GM18502 (cell line): ENCODE data around the gene GMDS.
A peak's percentile ranks its signal among the peaks of the same experiment; 100 is the strongest.

Experiments
- ATAC-seq: cut with Tn5 transposase; IDR thresholded peaks from one replicate; pipeline ENCODE4 v1.9.1; 2021; ENCODE audit warnings: mild to moderate bottlenecking; ENCODE audit not compliant: unreplicated experiment, poor library complexity

Gene GMDS

DNA sequence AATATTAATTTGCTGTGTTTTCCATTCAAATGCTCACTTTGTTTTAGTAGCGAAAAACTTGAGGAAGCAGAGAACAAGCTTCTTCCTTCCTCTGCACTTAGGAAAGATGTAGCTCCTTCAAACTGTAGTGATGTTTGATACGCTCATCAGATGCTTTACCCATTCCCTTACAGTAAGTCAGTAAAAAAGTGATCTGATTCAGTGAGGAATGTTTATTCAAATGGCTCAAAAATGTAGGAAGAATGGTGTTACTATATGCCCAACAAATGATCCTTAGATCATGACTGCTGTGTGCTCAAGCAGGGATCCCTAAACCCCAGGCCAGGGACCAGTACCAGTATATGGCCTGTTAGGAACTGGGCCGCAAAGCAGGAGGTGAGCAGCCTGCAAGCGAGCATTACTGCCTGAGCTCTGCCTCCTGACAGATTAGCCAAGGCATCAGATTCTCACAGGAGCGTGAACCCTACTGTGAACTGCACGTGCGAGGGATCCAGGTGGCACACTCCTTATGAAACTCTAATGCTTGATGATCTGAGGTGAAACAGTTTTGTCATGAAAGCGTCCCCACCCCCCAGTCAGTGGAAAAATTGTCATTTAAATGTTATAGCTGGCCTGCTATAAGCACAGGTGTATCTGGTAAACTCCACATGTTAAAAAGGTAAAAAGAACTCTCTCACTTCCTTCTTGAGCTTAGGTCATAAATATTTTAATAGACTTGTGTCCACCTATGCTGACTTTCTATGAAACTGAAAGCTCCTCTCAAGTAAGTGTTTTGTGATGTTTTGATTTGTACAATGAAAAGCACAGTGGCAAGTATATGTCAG, 448.5 kb downstream of the GMDS start:
- peak; percentile 84 for ATAC-seq

DNA sequence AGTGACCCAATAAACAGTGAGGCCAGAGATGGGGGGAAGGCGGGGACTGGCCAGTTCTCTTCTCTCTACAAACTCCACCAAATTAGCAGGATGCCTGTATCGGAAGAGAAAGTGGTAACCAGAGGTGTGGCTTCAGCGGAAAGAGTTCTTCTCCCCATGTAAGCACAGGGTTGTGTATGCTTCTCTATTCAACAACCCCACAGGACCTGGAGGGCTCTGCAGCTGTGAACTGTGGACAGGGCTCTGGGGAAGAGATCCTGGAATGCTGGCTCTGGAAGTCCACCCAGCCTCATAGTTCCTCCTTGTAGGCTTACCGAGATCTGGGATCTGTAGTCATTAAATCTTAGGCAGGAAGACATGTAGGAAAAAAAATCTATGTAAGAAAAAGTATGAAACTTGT, 449.5 kb downstream of the GMDS start:
- ATAC-seq: no peak

DNA sequence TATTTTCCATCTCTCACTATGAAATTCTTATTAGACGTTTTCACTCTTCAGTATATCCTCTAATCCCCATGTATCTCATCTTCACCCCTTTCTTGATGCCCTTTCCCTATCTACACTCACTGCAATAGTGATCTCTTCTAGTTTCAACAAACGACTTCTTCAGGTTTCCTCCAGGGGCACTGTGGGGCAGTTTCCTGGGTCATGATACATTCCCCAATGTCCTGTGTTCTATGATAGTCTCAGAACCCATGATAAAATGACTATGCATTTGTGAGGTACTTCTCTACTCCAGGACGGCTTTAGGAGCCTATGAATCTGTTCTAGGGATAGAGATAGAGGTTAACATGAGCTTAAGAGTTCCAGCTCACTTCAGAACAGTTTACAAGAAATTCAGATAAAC, 452.4 kb downstream of the GMDS start:
- no peak for ATAC-seq

DNA sequence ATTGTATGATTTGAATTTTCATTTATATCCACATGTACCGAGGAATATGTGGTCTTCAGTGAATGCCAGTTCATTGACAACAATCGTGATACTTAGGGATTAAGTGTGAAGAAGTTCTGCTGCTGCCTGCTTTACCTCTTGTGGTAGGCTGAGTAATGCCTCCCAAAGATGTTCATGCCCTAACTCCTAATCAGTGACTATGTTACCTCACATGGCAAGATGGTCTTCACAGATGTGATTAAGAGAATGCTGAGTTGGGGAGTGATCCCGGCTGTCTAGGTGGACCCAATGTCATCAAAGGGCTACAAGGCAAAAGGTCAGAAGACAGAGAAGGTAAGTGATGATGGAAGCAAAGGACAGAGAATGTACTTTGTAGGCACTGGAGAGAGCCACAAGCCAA, 454.7 kb downstream of the GMDS start:
- no peak for ATAC-seq

DNA sequence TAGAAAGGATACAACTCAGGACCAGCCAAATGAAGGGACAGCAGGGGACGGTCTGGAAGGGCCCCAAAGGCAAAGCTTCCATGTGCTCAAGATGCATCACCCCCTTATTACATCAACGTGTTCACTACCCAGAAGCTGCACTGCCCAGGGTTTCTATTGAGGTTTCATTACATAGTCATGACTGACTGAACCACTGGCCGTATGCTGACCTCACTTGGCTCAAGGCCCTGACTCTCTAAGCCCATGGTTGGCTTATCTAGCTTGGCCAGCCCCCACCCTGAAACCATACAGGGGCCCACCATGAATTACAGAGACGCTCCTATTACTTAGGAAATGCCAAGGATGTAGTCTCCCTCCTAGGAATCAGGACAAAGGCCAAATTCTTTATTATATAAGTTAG, 456.3 kb downstream of the GMDS start:
- no peak for ATAC-seq

DNA sequence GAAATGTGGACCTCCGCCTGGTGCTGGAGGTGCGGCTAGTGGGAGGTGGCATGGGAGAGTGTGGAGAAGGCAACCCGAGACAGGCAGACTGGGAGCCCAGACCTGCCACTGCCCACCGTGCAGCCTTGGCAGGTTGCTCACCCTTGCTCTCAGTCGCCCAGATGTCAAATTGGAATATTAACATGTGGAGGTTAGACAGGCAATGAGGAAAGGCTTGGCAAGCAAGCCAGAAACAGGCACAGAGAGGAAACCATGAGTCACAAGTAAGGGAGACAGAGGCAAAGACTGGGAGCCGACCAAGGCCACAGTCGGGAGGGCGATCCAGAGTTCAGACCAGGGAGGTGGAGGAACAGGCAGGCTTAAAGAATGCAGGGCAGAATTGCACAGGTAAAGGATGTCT, 457.5 kb downstream of the GMDS start:
- ATAC-seq: no peak

DNA sequence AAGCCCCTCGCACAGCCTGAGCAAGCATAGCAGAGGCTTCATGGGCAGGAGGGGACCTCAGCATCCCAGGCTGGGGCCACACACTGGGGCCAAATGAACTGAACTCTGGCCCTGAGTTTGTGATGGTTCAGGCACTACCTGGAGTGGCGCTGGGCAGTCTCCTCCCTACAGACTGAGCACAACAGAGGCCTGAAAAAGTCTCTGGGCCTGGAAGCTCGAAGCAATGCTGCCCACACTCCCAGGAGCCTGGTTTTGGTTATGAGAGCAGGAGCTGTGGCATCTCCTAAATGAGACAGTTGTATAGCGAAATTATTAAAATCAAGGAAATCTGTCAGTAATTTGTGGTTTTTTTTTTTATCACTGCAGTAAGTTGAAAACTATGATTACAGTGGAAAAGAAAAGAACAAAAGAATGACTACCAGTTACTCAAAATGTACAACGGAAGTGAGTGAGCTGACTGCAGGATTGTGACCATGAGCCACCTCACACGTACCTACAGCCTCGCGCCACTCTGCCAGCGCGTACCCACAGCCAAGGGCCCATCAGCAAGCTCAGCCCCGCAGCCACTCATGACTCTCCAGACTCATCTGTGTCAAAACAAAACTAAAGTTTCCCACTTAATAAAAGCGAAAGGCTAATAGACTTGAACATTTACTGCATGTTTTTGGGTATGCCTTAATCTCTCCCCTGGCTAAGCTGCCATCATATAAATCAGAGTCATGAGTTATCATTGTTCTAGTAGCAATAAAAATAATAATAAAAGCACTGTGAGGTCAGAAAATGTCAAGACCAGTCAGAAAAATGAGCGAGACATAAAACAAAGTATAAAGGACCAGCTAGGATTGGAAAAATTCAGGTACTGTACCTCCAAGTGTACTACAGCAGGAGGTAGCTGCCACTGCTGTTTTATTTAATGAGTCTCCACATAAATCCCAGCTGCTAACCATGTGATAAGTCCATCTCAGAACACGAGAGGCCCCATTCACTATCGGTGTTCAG, 458.7 kb downstream of the GMDS start:
- ATAC-seq: peak; percentile 56

DNA sequence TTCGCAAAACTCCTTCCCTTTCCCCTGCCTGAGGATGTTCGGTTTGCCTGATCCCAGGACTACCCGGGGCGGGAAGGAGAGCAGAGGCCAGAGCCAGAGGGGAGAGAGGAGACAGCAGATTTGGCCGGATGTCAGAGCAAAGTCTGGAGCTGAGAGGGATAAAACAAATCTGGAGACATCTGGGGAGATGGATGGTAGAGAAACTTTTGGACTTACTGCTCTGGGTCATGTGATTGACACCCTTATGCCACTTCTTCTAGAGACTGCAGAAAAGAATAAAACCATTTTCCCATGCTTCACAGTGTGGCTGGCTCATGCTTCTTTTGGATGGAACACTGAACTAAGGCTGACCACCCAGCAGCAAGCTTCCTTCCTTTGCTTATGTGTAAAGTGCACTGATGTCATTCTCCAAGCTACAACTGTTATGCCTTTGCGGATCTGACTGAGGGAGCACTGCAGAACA, 461.0 kb downstream of the GMDS start:
- ATAC-seq: no peak

DNA sequence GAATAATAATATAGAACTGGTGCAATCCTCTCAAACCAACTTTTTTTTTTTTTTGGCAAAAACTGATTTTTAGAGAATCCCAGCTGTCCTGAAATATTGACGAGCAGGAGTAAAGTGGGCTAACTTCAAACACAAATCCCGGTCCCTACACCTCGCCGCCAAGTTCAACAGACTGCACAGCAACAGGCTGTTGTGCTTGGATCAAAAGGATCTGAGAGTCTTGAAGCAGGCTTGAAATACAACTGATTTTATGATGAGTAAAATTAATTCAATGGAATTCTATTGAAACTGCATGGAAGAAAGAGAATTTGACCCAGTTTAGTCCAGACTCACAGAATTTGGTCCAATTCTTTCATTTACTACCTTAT, 463.6 kb downstream of the GMDS start:
- ATAC-seq: no peak

DNA sequence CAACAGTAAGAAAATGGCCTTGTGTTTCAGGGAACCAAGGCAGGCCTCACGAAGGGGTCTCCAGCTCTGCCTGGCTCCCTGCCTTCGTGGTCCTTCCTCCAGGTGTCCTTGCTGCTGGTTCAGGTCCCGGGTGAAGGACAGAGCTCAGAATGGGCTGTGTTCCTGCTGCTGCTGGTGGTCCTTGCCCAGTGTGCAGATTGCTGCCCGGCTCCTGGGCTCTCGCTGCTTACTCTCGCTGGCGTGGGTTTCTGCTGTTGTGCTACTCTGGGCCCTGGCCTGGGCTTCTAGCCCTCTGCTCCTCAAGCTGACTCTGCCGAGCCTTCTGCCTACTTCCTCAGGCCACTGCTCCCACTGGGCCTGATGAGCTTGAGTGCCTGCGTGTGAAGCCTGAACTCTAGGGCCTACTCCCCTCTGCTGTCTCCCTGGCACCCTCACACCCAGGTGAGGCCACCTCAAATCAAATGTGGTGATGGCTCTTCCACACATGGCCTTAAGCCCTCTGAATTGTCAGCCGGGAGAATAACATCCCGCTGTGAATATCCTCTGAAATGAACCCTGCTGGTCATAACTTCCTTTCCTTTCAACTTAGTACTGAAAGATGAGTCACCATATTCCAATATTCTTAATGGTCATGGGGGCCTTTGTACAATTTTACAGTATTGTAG, 464.1 kb downstream of the GMDS start:
- no peak for ATAC-seq

DNA sequence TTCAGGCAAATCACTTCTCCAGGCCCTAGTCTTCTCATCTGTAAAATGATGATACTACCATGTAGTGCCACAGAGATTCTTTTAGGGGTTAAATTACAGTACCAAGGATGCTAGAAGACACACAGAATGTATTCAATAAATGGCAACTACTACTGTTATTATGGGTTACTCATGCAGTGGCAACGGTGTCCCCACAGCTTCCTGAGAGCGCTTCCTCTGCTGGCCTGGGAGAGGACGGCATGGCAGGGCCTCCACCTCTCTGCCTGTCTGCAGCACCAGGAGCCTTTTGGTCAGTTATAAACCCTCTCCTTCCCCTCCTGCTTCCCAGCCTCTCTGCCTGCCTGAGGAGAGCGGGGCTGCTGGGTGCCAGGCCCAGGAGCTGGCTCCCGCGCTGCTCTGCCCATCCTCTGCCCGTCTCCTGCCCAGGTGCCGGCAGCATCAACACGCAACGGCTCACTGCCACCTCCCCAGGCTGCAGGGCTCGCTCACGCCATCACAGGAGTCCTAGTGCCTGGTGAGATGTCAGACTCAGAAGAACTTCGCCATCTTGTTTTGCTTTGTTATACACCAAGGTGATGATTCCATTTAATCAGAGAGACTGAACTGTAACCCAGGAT, 465.0 kb downstream of the GMDS start:
- no peak for ATAC-seq

DNA sequence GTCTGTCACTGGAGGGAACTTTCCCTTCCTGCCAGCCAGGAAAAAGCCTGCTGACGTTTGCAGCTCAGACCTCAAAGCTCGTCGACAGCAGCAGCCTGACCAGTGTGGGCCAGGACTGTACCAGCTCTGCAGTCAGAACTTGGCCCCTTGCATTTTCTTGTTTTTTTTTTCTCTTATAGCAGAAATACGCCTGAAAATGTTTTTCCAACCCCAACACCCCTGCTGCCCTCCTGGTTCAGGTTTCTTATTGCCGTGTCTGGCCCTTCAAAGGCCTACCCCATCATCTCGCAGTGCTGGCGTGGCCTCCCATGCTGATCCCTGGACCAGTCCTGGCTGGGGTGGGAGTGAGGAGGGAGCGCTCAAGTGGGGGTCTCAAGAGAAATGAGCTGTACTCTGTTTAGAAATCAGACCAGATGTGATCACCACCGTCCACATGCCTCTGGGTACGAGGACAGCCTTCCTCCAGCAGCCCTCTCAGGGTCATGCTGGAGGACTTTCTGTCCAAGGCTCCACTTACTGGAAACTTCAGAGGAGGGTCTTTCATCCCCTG, 466.6 kb downstream of the GMDS start:
- ATAC-seq: no peak

DNA sequence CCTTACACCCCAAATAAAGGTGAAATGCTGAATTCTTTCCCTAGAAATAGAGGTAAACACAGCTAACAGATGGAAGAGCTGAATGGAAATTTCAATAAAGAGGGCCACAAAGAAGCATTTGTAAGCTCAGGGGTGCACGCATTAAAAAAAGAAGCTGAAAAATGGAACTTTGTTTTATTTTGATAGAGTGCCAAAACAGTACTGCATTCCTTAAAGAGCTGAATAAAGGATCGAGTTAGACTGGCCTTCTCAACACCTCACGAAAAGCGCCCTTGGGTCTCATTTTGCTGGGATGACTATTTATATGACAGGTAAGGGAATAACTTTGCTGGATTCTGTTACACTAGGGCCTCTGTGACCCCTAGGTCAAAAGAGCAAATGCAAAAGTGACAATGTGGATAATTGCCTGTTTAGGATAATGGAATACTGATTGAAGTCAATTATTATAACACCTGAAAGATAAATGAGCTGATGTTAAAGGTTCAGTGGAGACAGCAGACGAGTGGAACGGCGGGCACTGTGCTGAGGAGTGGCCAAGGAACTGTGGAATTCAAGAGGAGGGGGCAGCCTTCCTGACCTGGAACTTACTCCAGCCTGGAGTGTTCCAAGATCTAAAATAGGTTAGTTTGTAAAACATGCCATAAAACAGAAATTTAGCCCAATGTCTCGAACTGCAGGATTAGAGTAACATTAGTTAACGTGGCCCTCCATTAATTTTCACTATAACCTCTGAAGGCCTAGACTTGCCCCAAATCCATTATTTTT, 467.3 kb downstream of the GMDS start:
- ATAC-seq: no peak

DNA sequence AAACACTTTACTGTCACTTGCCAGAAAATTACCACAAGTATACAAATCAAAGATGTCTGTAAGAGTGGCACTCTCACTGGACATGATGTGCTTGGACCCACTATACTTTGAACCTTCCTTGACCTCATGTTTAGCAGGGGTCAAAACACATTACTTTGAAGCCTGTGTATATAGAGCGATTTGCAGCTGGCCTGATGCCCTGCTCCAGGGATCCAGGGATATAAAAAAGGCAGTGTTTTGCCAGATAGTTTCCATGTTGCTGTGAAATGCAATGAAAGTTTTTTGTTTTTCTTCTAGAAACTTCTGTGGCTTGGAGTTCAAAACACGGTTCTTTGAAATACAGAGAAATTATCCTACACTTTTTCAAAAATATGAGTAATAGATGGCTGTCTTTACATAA, 470.0 kb downstream of the GMDS start:
- ATAC-seq: no peak

DNA sequence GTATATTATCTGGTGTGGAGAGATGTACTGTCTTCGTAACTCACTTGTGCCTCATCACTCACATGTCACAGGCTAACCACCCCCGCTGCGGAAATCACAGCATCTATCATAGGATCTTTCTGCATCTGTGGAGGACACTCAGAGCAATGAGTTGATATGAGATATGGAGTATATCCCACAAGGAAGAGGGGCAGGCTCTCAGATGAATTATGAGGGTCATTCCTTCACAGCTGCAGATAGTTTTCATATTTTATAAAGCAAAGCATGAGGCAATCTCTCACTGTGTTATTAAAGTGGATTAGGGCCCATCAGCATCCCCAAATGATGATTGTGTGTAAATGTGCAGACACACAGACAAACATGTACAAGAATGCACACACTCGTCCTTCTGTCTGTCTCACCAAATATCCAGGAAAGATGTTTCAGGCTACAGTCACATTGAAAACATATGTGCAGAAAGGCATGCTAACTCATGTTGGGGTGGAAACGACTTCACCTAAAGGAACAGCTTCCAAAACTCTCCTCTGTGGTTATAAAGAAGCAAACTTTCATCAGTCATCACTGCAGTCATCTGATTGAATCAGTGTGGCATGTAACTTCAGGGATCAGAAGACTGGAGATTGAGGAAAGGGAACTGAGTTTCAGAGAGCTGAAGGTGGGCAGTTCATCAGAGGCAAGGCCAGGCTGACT, 471.0 kb downstream of the GMDS start:
- no peak for ATAC-seq

DNA sequence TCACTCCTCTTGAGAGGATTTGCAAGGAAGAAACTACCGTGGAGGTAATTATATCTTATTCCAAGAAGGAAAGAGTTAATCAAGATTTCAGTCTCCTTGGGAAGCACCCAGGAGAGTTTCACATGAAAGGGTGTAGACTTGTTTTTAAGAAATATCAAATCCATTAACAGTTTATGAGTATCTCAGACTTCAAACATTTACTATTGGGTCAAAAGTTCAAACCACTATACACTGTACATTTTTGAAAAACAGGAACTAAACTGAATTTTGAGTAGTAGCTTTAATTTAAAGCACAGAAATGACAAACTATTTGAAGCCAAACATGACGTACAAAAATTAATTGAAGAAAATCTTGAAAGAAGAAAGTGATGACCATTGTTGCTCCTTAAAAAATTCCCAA, 471.7 kb downstream of the GMDS start:
- no peak for ATAC-seq

DNA sequence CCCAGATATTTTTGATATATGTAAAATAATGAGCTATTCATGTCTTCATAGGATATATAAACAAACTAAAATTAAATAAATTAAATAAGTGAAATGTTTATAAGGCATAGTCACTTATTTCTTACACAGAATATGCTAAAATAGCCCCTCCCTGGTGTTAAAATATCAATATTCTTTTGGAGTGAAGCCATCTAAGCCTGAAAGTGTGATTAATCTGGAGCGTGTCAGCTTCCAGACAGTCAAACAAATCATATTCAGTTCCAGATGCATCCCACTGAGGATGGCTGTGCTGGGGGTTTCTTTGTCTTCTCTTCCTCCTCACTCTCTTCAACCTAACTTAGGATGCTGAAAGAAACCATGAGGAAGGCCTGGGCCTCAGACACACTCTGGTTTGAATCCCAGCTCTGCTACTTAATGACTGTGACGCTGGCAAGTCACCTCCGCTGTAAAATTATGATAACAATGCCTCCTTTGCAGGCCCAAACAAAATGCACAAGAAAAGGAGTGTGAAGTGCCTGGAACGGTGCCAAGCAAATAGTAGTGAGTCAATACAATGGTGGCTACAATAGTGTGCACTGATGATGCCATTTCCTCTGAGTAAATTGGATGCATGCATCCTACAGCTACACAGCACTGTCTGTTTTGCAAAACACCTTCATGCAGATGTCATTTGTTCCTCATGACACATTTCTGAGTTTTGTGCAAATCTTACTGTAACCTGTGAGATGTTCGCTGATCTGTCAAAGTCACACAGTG, 474.3 kb downstream of the GMDS start:
- no peak for ATAC-seq

DNA sequence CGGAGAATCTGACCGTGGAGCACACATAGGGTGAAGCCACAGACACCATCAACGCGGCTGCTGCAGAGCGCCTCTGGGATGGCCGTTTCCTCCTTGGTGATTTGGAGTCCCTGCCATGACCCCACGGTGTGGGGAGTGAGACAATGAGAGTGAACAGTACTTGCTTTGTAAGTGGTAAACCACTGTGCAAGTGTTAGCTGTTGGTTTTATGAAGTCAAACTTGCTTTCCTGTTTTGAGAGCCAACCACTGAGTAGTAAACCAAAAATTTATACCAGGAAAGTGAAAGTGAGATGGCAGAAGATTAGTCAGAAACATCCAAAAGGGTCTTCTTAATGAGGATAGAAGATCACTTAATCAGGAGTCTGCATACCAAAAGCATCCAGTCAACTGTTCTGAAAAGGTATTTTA, 475.0 kb downstream of the GMDS start:
- ATAC-seq: no peak
